ENCODE data around the gene ENOX1. TPM values are rescaled to one million over a fixed set of nuclear protein-coding genes. Genes with fewer than 3 reads are reported as not detected.

Gene ENOX1
- total and polyA plus RNA-seq, 2 of the 8 experiments (the other 6 are each of a cell fraction or from before 2014, with no cell fraction given), result 0.23 to 0.37 TPM

DNA sequence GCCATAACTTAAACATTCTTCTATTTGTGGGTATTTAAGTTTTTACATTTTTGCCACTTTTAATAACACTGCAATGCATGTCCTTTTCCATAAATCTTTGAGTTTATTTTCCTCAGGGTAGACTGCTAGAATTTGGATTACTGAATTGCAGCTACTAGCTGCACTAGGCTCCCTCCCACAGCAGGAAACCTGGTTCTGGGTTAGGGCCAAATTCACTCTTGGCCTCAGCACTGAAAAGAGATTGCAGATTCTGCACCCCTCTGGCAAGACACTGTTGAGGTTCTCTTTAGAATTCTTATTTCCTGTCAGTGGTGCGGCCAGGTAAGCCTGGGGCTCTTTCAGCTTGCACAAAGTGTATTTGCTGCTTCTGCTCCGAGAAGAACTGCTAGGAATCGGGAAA, 155.7 kb downstream of the ENOX1 start:
- Histone ChIP-seq H3K79me1 (ENCODE audit: low read depth, low read length) (no peaks in the 10 kb centered on the region), H3K56ac (replicated peaks; ENCODE audit: insufficient read length, low read depth, low read length) (no peak overlapping the region), H3K27me3 (replicated peaks in 1 of 4; ENCODE audit: control insufficient read depth in 3 of 4, extremely low read depth in 1 of 4, insufficient read depth in 3 of 4, low read length in 3 of 4) (no peaks in the 10 kb centered on the region), H2BK5ac (ENCODE audit: low read depth, low read length) (no peak overlapping the region), H3K9me3 (ENCODE audit: insufficient read depth in 2 of 2, low read depth in 1 of 2, low read length in 1 of 2) (no peaks in the 10 kb centered on the region), H3K9ac (replicated peaks in 1 of 4; ENCODE audit: extremely low read depth in 1 of 4, low read depth in 3 of 4, low read length in 3 of 4) (no peak overlapping the region), H2AFZ (ENCODE audit: low read length) (no peak overlapping the region), H4K20me1 (replicated peaks in 1 of 2; ENCODE audit: control insufficient read depth in 1 of 2, insufficient read depth in 2 of 2, low read length in 2 of 2) (no peaks in the 10 kb centered on the region), H4K5ac (ENCODE audit: insufficient read length, low read depth, low read length) (no peak overlapping the region), H3K4me1 (replicated peaks in 1 of 4; ENCODE audit: control insufficient read depth in 3 of 4, insufficient read depth in 4 of 4, low read length in 3 of 4) (no peaks in the 10 kb centered on the region), H2BK20ac (ENCODE audit: low read length) (no peak overlapping the region), H3K23me2 (ENCODE audit: low read depth, low read length) (no peaks in the 10 kb centered on the region), H3K27ac (ENCODE audit: low read depth, low read length) (no peak overlapping the region), H3K4me3 (ENCODE audit: extremely low read depth in 1 of 4, insufficient read depth in 2 of 4, low read depth in 3 of 4, low read length in 4 of 4) (no peak overlapping the region), H3K36me3 (ENCODE audit: control insufficient read depth in 2 of 4, insufficient read depth in 4 of 4, low read length in 3 of 4) (no peaks in the 10 kb centered on the region), H3K4ac (replicated peaks; ENCODE audit: insufficient read length, low read depth, low read length) (no peak overlapping the region), H3K23ac (ENCODE audit: insufficient read length) (no peak overlapping the region), H3K4me2 (ENCODE audit: insufficient read depth in 1 of 2, low read depth in 2 of 2, low read length in 2 of 2) (no peak overlapping the region), H4K91ac (replicated peaks; ENCODE audit: insufficient read length, low read length) (no peak overlapping the region), H2BK120ac (replicated peaks; ENCODE audit: low read depth, low read length) (no peak overlapping the region), H3K79me2 (ENCODE audit: control insufficient read depth in 1 of 2, insufficient read depth in 2 of 2, low read length in 2 of 2) (no peaks in the 10 kb centered on the region), H2BK15ac (ENCODE audit: low read length) (no peak overlapping the region), H2AK5ac (ENCODE audit: low read depth, low read length) (no peak overlapping the region), H2BK12ac (ENCODE audit: low read depth, low read length) (no peak overlapping the region), H3K14ac (ENCODE audit: insufficient read length) (no peak overlapping the region), H3K18ac (ENCODE audit: extremely low read depth, low read length) (no peak overlapping the region), H4K8ac (ENCODE audit: extremely low read depth, insufficient read depth, low read length) (no peak overlapping the region)
- CTCF ChIA-PET (ENCODE audit: partially characterized antibody), result interaction anchor here (0.6 to 0.7 kb wide), 3 partner anchors 116 to 817 kb away, joined by 3 read pairs; no protein-coding TSS in a partner anchor
- DNase-seq (ENCODE audit: low read depth in 1 of 2, low spot score in 2 of 2), result no peak
- no peak for FAIRE-seq
- whole genome bisulfite sequencing, 2 experiments (ENCODE audit: extremely low coverage in 1 of 2, insufficient coverage in 1 of 2, insufficient read length in 1 of 2, insufficient replicate concordance in 2 of 2, low coverage in 1 of 2, low lambda C conversion rate in 2 of 2, missing lambda C conversion rate in 1 of 2), result 90% methylated on average over 3 of the region's 3 CpGs; no CpG with 5 or more reads in 1 of the 2 experiments
- POLR2A ChIA-PET (ENCODE audit: partially characterized antibody), result no interaction called here
- TF ChIP-seq EZH2 (IDR thresholded peaks at IDR 0.05; ENCODE audit: low read depth, low read length, severe bottlenecking) (no peak), SIX5 (IDR thresholded peaks at IDR 0.05; ENCODE audit: low read depth, low read length) (no peak), SAP30 (IDR thresholded peaks at IDR 0.05; ENCODE audit: insufficient read depth, insufficient replicate concordance, low read length) (no peak), ZNF274 (IDR thresholded peaks at IDR 0.05; ENCODE audit: borderline replicate concordance, extremely low read depth, low read length) (no peak), GTF2F1 (IDR thresholded peaks at IDR 0.05; ENCODE audit: borderline replicate concordance, low read depth, low read length) (no peak), JUN (IDR thresholded peaks at IDR 0.05; ENCODE audit: low read depth, low read length) (no peak), EGR1 (IDR thresholded peaks at IDR 0.05; ENCODE audit: borderline replicate concordance, low read depth, low read length) (no peak), TEAD4 (IDR thresholded peaks at IDR 0.05; ENCODE audit: low read depth, low read length) (no peak), TBP (IDR thresholded peaks at IDR 0.05; ENCODE audit: low read depth, low read length) (no peak), NRF1 (IDR thresholded peaks at IDR 0.05; ENCODE audit: low read depth, low read length) (no peak)
- TF ChIP-seq, protein P1, sequence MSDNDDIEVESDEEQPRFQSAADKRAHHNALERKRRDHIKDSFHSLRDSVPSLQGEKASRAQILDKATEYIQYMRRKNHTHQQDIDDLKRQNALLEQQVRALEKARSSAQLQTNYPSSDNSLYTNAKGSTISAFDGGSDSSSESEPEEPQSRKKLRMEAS (IDR thresholded peaks at IDR 0.05), result no peak
- TF ChIP-seq, protein P2, sequence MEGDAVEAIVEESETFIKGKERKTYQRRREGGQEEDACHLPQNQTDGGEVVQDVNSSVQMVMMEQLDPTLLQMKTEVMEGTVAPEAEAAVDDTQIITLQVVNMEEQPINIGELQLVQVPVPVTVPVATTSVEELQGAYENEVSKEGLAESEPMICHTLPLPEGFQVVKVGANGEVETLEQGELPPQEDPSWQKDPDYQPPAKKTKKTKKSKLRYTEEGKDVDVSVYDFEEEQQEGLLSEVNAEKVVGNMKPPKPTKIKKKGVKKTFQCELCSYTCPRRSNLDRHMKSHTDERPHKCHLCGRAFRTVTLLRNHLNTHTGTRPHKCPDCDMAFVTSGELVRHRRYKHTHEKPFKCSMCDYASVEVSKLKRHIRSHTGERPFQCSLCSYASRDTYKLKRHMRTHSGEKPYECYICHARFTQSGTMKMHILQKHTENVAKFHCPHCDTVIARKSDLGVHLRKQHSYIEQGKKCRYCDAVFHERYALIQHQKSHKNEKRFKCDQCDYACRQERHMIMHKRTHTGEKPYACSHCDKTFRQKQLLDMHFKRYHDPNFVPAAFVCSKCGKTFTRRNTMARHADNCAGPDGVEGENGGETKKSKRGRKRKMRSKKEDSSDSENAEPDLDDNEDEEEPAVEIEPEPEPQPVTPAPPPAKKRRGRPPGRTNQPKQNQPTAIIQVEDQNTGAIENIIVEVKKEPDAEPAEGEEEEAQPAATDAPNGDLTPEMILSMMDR (IDR thresholded peaks at IDR 0.05; ENCODE audit: control extremely low read depth in 1 of 3, insufficient read depth in 1 of 3, low read depth in 1 of 3, low read length in 3 of 3), result no peak

Data from H1 (cell line).